IMR-90 (cell line): ENCODE data around the gene CDKN3. TPM values are rescaled to one million over a fixed set of nuclear protein-coding genes. Genes with fewer than 3 reads are reported as not detected.

ENCODE experiments used
- ATAC-seq: fragments of 200-7000 bp; cut with Tn5 transposase; 2 replicates; pipeline ENCODE4 v1.9.1; 2020; ENCODE audit warnings: low read depth, mild to moderate bottlenecking, moderate library complexity
- BruUV-seq: library from RNA; stranded (reverse); fragments of 400-500 nt; replicated peaks from 2 replicates; lab custom pipeline; 2021; lab: Mats Ljungman, UMichigan
- CTCF ChIA-PET: fragments of 300-600 bp; formaldehyde crosslinking; extraction: SDS; loops from one replicate; lab custom pipeline; 2021; ENCODE audit warnings: antibody characterized with exemption; lab: Yijun Ruan, JAX
- POLR2A ChIA-PET: fragments of 300-600 bp; sonication (Branson Sonifier 250); formaldehyde crosslinking; loops from one replicate; lab custom pipeline; 2022; ENCODE audit warnings: antibody characterized with exemption; ENCODE audit not compliant: unreplicated experiment; lab: Charles Lee
- DNase-seq: peaks from one replicate; pipeline ENCODE4 v3.0.0; 2013
- H2AFZ ChIP-seq: replicated peaks from 2 replicates; pipeline ENCODE3; 2013; ENCODE audit warnings: low read length, mild to moderate bottlenecking; ENCODE audit not compliant: poor library complexity
- H2AK5ac ChIP-seq: 2 replicates; pipeline ENCODE4 v1.6.1; 2013; ENCODE audit warnings: low read depth, low read length, inconsistent platforms
- H2AK9ac ChIP-seq: replicated peaks from 2 replicates; pipeline ENCODE3; 2013; ENCODE audit warnings: mild to moderate bottlenecking, low read depth, low read length, moderate library complexity; ENCODE audit not compliant: poor library complexity
- H2BK120ac ChIP-seq: 2 replicates; pipeline ENCODE4 v1.6.1; 2013; ENCODE audit warnings: low read depth, low read length, inconsistent platforms
- H2BK15ac ChIP-seq: 3 replicates; pipeline ENCODE4 v1.6.1; 2013; ENCODE audit warnings: low read depth, low read length, inconsistent platforms
- H2BK20ac ChIP-seq: 2 replicates; pipeline ENCODE4 v1.6.1; 2013; ENCODE audit warnings: low read depth, mild to moderate bottlenecking, inconsistent platforms, low read length, moderate library complexity
- H2BK5ac ChIP-seq: 2 replicates; pipeline ENCODE4 v1.6.1; 2013; ENCODE audit warnings: mild to moderate bottlenecking, low read depth, low read length, inconsistent platforms; ENCODE audit not compliant: poor library complexity, severe bottlenecking
- H3K14ac ChIP-seq: replicated peaks from 2 replicates; pipeline ENCODE4 v1.6.1; 2013; ENCODE audit warnings: low read depth, low read length, inconsistent platforms
- H3K18ac ChIP-seq: 2 replicates; pipeline ENCODE4 v1.6.1; 2013; ENCODE audit warnings: low read depth, low read length, control low read depth
- H3K23ac ChIP-seq: 2 replicates; pipeline ENCODE4 v1.6.1; 2013; ENCODE audit warnings: low read depth, low read length, inconsistent platforms
- H3K27ac ChIP-seq: 2 replicates; pipeline ENCODE4 v1.5.1; 2013; ENCODE audit warnings: mild to moderate bottlenecking, control low read depth, low read length; ENCODE audit not compliant: insufficient read depth
- H3K27me3 ChIP-seq: 2 replicates; pipeline ENCODE4 v1.6.1; 2013; ENCODE audit warnings: low read length; ENCODE audit not compliant: control insufficient read depth, insufficient read depth
- H3K36me3 ChIP-seq: 2 replicates; pipeline ENCODE4 v1.6.1; 2013; ENCODE audit warnings: low read length, mixed read lengths; ENCODE audit not compliant: control insufficient read depth, insufficient read depth
- H3K4ac ChIP-seq: 2 replicates; pipeline ENCODE4 v1.6.1; 2013; ENCODE audit warnings: low read depth, low read length, inconsistent platforms
- H3K4me1 ChIP-seq: 2 replicates; pipeline ENCODE4 v1.6.1; 2013; ENCODE audit warnings: low read length, mixed read lengths; ENCODE audit not compliant: control insufficient read depth, insufficient read depth
- H3K4me2 ChIP-seq: 2 replicates; pipeline ENCODE4 v1.6.1; 2013; ENCODE audit warnings: low read depth, mild to moderate bottlenecking, control low read depth, low read length, moderate library complexity
- H3K4me3 ChIP-seq: 2 replicates; pipeline ENCODE4 v1.5.1; 2013; ENCODE audit warnings: low read depth, mild to moderate bottlenecking, control low read depth, low read length, moderate library complexity; ENCODE audit not compliant: insufficient read depth
- H3K56ac ChIP-seq: 2 replicates; pipeline ENCODE4 v1.6.1; 2013; ENCODE audit warnings: low read length, inconsistent platforms; ENCODE audit not compliant: insufficient read depth; ENCODE audit errors: extremely low read depth
- H3K79me1 ChIP-seq, 2 experiments: 2 replicates each; pipeline ENCODE4 v1.6.1; 2013; ENCODE audit warnings: low read length in 2 of 2, inconsistent platforms in 1 of 2, low read depth in 1 of 2
- H3K9ac ChIP-seq: 2 replicates; pipeline ENCODE4 v1.6.1; 2013; ENCODE audit warnings: low read depth, low read length, control low read depth
- H3K9me1 ChIP-seq: 2 replicates; pipeline ENCODE4 v1.6.1; 2013; ENCODE audit warnings: low read length, inconsistent platforms; ENCODE audit not compliant: insufficient read depth
- H3K9me3 ChIP-seq: 2 replicates; pipeline ENCODE4 v1.6.1; 2013; ENCODE audit warnings: low read length; ENCODE audit not compliant: control insufficient read depth, insufficient read depth
- H4K20me1 ChIP-seq: 2 replicates; pipeline ENCODE4 v1.6.1; 2013; ENCODE audit warnings: low read length, inconsistent platforms; ENCODE audit not compliant: insufficient read depth
- H4K5ac ChIP-seq: 2 replicates; pipeline ENCODE4 v1.6.1; 2013; ENCODE audit warnings: mild to moderate bottlenecking, low read depth, low read length, control low read depth
- H4K8ac ChIP-seq, 2 experiments: 2 replicates each; pipeline ENCODE4 v1.6.1; 2013; ENCODE audit warnings: low read depth in 2 of 2, low read length in 2 of 2, control low read depth in 1 of 2, inconsistent platforms in 1 of 2
- H4K91ac ChIP-seq: 2 replicates; pipeline ENCODE4 v1.6.1; 2013; ENCODE audit warnings: low read depth, low read length, inconsistent platforms; ENCODE audit not compliant: insufficient read depth
- CEBPB ChIP-seq: IDR thresholded peaks from 2 replicates; pipeline ENCODE4 v1.6.1; 2012; ENCODE audit warnings: low read depth, low read length, improper control_type of control experiment
- FOS ChIP-seq: fragments of 150-350 bp; IDR thresholded peaks from 2 replicates; pipeline ENCODE4 v1.6.1; 2016; ENCODE audit warnings: low read depth, low read length
- WGBS, 2 experiments: methylation state at CpG; one replicate each; pipeline versions ENCODE4 v1.1.5 to v1.1.7; 2013; ENCODE audit warnings: missing lambda C conversion rate in 2 of 2; ENCODE audit not compliant: insufficient read length in 1 of 2; ENCODE audit errors: extremely low coverage in 2 of 2; 5-methylcytosine and 5-hydroxymethylcytosine counted together
- dilution Hi-C: fragments of 300-500 bp; cut with HindIII; formaldehyde crosslinking; loops from one replicate; pipeline ENCODE4 v1.14.3; 2018; ENCODE audit warnings: low sequenced_read_pairs; ENCODE audit not compliant: unreplicated experiment
- in situ Hi-C: fragments of 300-500 bp; cut with MboI; formaldehyde crosslinking; loops from 3 replicates; pipeline ENCODE4 v1.14.3; 2019; ENCODE audit warnings: low sequenced_read_pairs, inconsistent platforms, mixed read lengths
- intact Hi-C: fragments of 100-400 bp; cut with micrococcal nuclease; formaldehyde crosslinking; loops from 2 replicates; pipeline ENCODE4 v1.10.0; 2022
- polyA plus RNA-seq, 3 experiments: library from polyadenylated mRNA; depleted of rRNA; stranded (reverse); fragments of >200 nt; gene quantifications; 2 replicates each; pipeline ENCODE4 v1.2.3, GENCODE V29; 2012; ENCODE audit warnings: low replicate concordance in 1 of 3
- total RNA-seq: library from RNA; depleted of rRNA; stranded (reverse); fragments of >200 nt; gene quantifications from 2 replicates; pipeline ENCODE4 v1.2.3, GENCODE V29; 2012

The CDKN3 gene
- total and polyA plus RNA-seq, 2 of the 4 experiments (the other 2 are of a cell fraction): 38.9 to 48.9 TPM

GRCh38 chr14:54462048-54462447 is 65.2 kb downstream of the CDKN3 start:
- no peak overlapping the region for H3K18ac ChIP-seq
- H2BK20ac ChIP-seq: no peak overlapping the region
- no peak overlapping the region for H3K27ac ChIP-seq
- H2BK15ac ChIP-seq: no peak overlapping the region
- H3K14ac ChIP-seq: no peak overlapping the region
- in situ Hi-C loops (no loop called here), intact Hi-C loops (no loop called here), dilution Hi-C loops (no loop called here)
- no peak overlapping the region for H3K9ac ChIP-seq
- no CpG with 5 or more reads among the region's 5 CpGs for WGBS, 2 experiments
- no peaks in the 10 kb centered on the region for H4K20me1 ChIP-seq
- H3K79me1 ChIP-seq: no peaks in the 10 kb centered on the region
- ATAC-seq (no peak), DNase-seq (no peak)
- no peak overlapping the region for H2AK9ac ChIP-seq
- no peak overlapping the region for H2AFZ ChIP-seq
- H2BK5ac ChIP-seq: no peak overlapping the region
- H3K4ac ChIP-seq: no peak overlapping the region
- no peak overlapping the region for H2BK120ac ChIP-seq
- H3K9me1 ChIP-seq: no peaks in the 10 kb centered on the region
- H4K91ac ChIP-seq: no peak overlapping the region
- H3K27me3 ChIP-seq: no peaks in the 10 kb centered on the region; the same call in 1 of the 2 replicates
- H2AK5ac ChIP-seq: no peak overlapping the region
- H3K23ac ChIP-seq: no peak overlapping the region
- H3K4me2 ChIP-seq: no peak overlapping the region
- POLR2A ChIA-PET: no interaction called here
- CTCF ChIA-PET: no interaction called here
- no peaks in the 10 kb centered on the region for H3K36me3 ChIP-seq
- no peak overlapping the region for H3K56ac ChIP-seq
- no TSS peak for BruUV-seq
- TF ChIP-seq FOS (no peak), CEBPB (peak; percentile 16; the same call in 1 of the 2 replicates)
- no peak overlapping the region for H4K5ac ChIP-seq
- no peak overlapping the region for H4K8ac ChIP-seq
- H3K4me3 ChIP-seq: no peak overlapping the region
- H3K4me1 ChIP-seq: no peaks in the 10 kb centered on the region
- peaks cover 10% of the 10 kb centered on the region; the same call in 1 of the 2 replicates for H3K9me3 ChIP-seq
